Lower leg skin (tissue), 4 donors: ENCODE results near the gene RBM6. TPM values are rescaled to one million over a fixed set of nuclear protein-coding genes. Genes with fewer than 3 reads are reported as not detected.

Experiments
- DNase-seq, 2 donors: peaks; one replicate each; pipeline ENCODE4 v3.0.0-alpha.2; 2019; ENCODE audit warnings: low spot score in 2 of 2
- H3K4me3 ChIP-seq: fragments of 200-600 bp; sonication (generic); 2 replicates; pipeline ENCODE4 v1.5.1; 2017; ENCODE audit warnings: mild to moderate bottlenecking, low read depth; ENCODE audit not compliant: poor library complexity, severe bottlenecking
- POLR2A ChIP-seq, 2 donors: fragments of 450-650 bp; IDR thresholded peaks; one replicate each; pipeline ENCODE4 v1.6.1; 2016 to 2017; ENCODE audit warnings: antibody characterized with exemption in 2 of 2, mild to moderate bottlenecking in 1 of 2, moderate library complexity in 1 of 2
- WGBS, 2 donors: methylation state at CpG; one replicate each; pipeline ENCODE4 v1.1.5; 2018; 5-methylcytosine and 5-hydroxymethylcytosine counted together
- intact Hi-C: fragments of 100-400 bp; cut with DNase I; formaldehyde crosslinking; loops from one replicate; pipeline ENCODE4 v1.15.0; 2023; ENCODE audit warnings: low total_unique reads
- total RNA-seq, 4 donors: library from RNA; depleted of rRNA; stranded (reverse); fragments of >200 nt; gene quantifications; one replicate each; pipeline ENCODE4 v1.1.0, GENCODE V29; 2016
- TF ChIP-seq, protein P1 (sequence below), 3 donors: fragments of 450-650 bp; IDR thresholded peaks; one replicate each; pipeline ENCODE4 v1.5.1; 2016; ENCODE audit warnings: antibody characterized with exemption in 3 of 3, mild to moderate bottlenecking in 3 of 3, moderate library complexity in 2 of 3

The RBM6 gene
- total RNA-seq, 4 donors from 2014 or later, result 41.4 to 121 (median 54.7) TPM

DNA sequence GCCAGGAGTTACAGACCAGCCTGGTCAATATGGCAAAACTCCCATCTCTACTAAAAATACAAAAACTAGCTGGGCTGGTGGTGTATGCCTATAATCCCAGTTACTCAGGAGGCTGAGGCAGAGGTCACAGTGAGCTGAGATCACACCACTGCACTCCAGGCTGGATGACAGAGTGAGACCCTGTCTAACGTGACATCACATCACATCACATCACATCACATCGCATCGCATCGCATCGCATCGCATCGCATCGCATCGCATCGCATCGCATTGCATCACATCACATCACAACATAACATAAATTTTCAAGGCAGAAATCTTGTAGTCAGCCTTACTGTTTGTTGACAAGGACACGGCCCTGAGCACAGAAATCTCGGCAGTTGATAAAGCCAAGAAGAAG, 44.4 kb downstream of the RBM6 start:
- no peak for DNase-seq
- no peak overlapping the region for H3K4me3 ChIP-seq
- intact Hi-C loops, result no loop called here
- WGBS, 2 donors, result 91 to 94% methylated on average over 13 of the region's 13 CpGs
- TF ChIP-seq POLR2A (IDR thresholded peaks at IDR 0.05), result no peak
- TF ChIP-seq, protein P1, sequence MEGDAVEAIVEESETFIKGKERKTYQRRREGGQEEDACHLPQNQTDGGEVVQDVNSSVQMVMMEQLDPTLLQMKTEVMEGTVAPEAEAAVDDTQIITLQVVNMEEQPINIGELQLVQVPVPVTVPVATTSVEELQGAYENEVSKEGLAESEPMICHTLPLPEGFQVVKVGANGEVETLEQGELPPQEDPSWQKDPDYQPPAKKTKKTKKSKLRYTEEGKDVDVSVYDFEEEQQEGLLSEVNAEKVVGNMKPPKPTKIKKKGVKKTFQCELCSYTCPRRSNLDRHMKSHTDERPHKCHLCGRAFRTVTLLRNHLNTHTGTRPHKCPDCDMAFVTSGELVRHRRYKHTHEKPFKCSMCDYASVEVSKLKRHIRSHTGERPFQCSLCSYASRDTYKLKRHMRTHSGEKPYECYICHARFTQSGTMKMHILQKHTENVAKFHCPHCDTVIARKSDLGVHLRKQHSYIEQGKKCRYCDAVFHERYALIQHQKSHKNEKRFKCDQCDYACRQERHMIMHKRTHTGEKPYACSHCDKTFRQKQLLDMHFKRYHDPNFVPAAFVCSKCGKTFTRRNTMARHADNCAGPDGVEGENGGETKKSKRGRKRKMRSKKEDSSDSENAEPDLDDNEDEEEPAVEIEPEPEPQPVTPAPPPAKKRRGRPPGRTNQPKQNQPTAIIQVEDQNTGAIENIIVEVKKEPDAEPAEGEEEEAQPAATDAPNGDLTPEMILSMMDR (IDR thresholded peaks at IDR 0.05), result no peak

GRCh38 chr3:49992326-49992725, 52.4 kb downstream of the RBM6 start:
- no peak for DNase-seq
- no peak overlapping the region for H3K4me3 ChIP-seq
- intact Hi-C loops, result no loop called here
- TF ChIP-seq POLR2A (IDR thresholded peaks at IDR 0.05), result no peak
- TF ChIP-seq, protein P1 (IDR thresholded peaks at IDR 0.05), result no peak
- 83 to 88% methylated on average over 2 of the region's 2 CpGs for WGBS, 2 donors

GRCh38 chr3:49994476-49994875, 54.5 kb downstream of the RBM6 start:
- no peak for TF ChIP-seq POLR2A (IDR thresholded peaks at IDR 0.05)
- TF ChIP-seq, protein P1 (IDR thresholded peaks at IDR 0.05), result no peak
- no peak overlapping the region for H3K4me3 ChIP-seq
- DNase-seq, result no peak
- 91% methylated on average over 1 of the region's 1 CpG for WGBS, 2 donors
- intact Hi-C loops, result no loop called here

- intact Hi-C loops, result no loop called here
- 97 to 99% methylated on average over 2 of the region's 2 CpGs for WGBS, 2 donors
- no peak for DNase-seq
- no peak overlapping the region for H3K4me3 ChIP-seq
- no peak for TF ChIP-seq POLR2A (IDR thresholded peaks at IDR 0.05)
- TF ChIP-seq, protein P1 (IDR thresholded peaks at IDR 0.05), result no peak
Observed at GRCh38 chr3:49996016-49996415, 56.1 kb downstream of the RBM6 start.

- H3K4me3 ChIP-seq, result no peak overlapping the region
- TF ChIP-seq, protein P1 (IDR thresholded peaks at IDR 0.05), result no peak
- no peak for TF ChIP-seq POLR2A (IDR thresholded peaks at IDR 0.05)
- intact Hi-C loops, result no loop called here
- no peak for DNase-seq
- 79 to 84% methylated on average over 1 of the region's 1 CpG for WGBS, 2 donors
Observed at GRCh38 chr3:49997862-49998261, 57.9 kb downstream of the RBM6 start.

- no peak overlapping the region for H3K4me3 ChIP-seq
- WGBS, 2 donors, result 77 to 80% methylated on average over 2 of the region's 2 CpGs
- TF ChIP-seq POLR2A (IDR thresholded peaks at IDR 0.05), result no peak
- TF ChIP-seq, protein P1 (IDR thresholded peaks at IDR 0.05), result no peak
- intact Hi-C loops, result no loop called here
- DNase-seq, result no peak
Observed at GRCh38 chr3:49998326-49998725, 58.4 kb downstream of the RBM6 start.
